ENCODE results near the gene TRMT6. TPM values are rescaled to one million over a fixed set of nuclear protein-coding genes. Genes with fewer than 3 reads are reported as not detected.

Gene TRMT6
- total RNA-seq, 1 donor from 2014 or later, result 11.1 TPM

DNA sequence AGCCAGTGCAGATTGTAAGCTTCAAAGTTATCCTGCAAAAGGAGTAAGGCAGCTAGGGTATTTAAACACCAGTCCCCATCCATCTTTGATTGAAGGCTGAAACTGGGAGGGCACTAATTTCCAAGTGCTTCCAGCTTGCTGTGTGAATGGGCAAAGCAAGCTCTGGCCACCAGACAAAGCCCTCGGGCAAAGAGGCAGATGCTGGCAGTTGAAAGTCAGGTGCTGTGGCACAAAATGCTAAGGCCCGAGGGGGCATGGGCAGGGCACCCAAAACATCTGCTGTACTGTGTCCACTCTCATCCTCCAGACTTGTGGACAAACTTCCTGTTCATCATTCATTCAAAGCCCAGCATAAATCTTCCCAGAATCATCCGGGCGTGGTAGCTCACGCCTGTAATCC, 62.9 kb downstream of the TRMT6 start:
- H3K27me3 Mint-ChIP-seq (ENCODE audit: unreplicated experiment), result peaks cover 16% of the 10 kb centered on the region
- H3K36me3 Mint-ChIP-seq (ENCODE audit: unreplicated experiment), result no peaks in the 10 kb centered on the region
- no peak overlapping the region for H3K4me3 Mint-ChIP-seq (ENCODE audit: unreplicated experiment)
- no peaks in the 10 kb centered on the region for H3K4me1 Mint-ChIP-seq (ENCODE audit: unreplicated experiment)
- no peak for TF ChIP-seq CTCF (IDR thresholded peaks at IDR 0.05)
- H3K27ac Mint-ChIP-seq (ENCODE audit: unreplicated experiment), result no peak overlapping the region
- no peak for DNase-seq (ENCODE audit: extremely low spot score, unreplicated experiment)
- no peaks in the 10 kb centered on the region for H3K9me3 Mint-ChIP-seq (ENCODE audit: unreplicated experiment)

Other genes starting within 250 kb of the TRMT6 start
- gene SHLD1, start 200.1 kb downstream of the TRMT6 start, total RNA-seq, result 3.6 and 4.1 TPM in 2 replicates
- not detected in 2 replicates for gene CHGB, start 39.0 kb downstream of the TRMT6 start, total RNA-seq
- gene MCM8, start 119 bp upstream of the TRMT6 start, total RNA-seq, result 6.3 and 7.1 TPM in 2 replicates
- 32.5 and 40.7 TPM in 2 replicates for gene CRLS1, start 55.6 kb upstream of the TRMT6 start, total RNA-seq
- gene LRRN4, start 103.5 kb upstream of the TRMT6 start, total RNA-seq, result not detected in 2 replicates
- 0.27 TPM in 1 of 2 replicates, not detected in the other for gene FERMT1, start 172.5 kb upstream of the TRMT6 start, total RNA-seq